Measurements from ENCODE around the gene PGM5.

Gene PGM5

GRCh38 chr9:68497629-68498028 is 141.2 kb downstream of the PGM5 start:
- H3K27ac ChIP-seq, result peak overlapping the region in 1 of 2 donors; percentile 93
- no peak for DNase-seq (ENCODE audit: low spot score)
- no peak for TF ChIP-seq CTCF (IDR thresholded peaks at IDR 0.05)
- no peak overlapping the region for H3K4me3 ChIP-seq

GRCh38 chr9:68498816-68499215 is 142.4 kb downstream of the PGM5 start:
- peak overlapping the region; percentile 91 to 93 for H3K27ac ChIP-seq
- no peak for TF ChIP-seq CTCF (IDR thresholded peaks at IDR 0.05)
- no peak for DNase-seq (ENCODE audit: low spot score)
- H3K4me3 ChIP-seq, result no peak overlapping the region

DNA sequence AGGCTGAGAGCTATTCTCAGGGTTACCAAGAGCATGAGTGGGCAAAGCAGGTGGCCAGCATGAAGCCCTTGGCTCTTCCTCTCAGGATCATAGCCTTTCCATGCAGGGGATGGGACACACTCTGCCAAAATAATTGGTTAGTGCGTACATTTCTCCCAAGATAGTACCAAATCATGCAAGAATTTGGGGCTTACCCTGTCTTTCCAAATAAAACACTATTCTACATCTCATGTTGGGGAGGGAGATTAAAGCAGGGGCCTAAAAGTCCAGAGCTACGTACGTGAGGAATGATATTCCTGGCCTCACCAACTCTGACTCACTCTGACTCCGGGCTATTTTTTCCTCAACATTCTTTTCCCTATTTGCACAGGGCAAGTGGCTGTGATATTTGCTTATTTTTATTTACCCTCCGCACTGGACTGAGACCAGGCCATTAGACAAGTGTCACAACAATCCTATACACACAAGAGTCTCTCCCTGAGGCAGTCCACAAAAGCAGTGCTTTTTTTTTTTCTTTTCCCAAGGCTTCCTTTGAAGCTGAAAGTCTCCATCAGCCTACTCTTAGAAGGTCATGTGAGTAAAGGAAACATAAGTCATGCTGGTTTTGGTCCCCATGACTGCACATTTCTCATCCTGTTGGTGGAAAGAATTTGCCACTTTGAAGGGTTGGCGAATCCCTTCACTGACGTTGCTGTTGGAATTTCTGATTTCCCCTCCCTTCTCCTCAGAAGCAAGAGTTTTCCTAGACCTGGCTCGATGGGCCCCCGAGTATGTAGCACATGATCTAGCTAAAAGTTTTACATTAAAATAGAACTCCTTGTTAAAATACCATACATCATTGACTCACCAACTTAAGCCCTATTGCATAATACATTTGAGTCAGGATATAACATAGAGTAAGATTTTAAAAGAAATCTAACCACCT is 144.3 kb downstream of the PGM5 start:
- Histone ChIP-seq H3K27ac (peak overlapping the region; percentile 91 to 93), H3K4me3 (no peak overlapping the region)
- DNase-seq (ENCODE audit: low spot score), result peak; percentile 75
- no peak for TF ChIP-seq CTCF (IDR thresholded peaks at IDR 0.05)

GRCh38 chr9:68502279-68502678 is 145.9 kb downstream of the PGM5 start:
- H3K4me3 ChIP-seq, result no peak overlapping the region
- no peak for TF ChIP-seq CTCF (IDR thresholded peaks at IDR 0.05)
- no peak for DNase-seq (ENCODE audit: low spot score)
- peak overlapping the region; percentile 91 to 93 for H3K27ac ChIP-seq

- Histone ChIP-seq H3K27ac (peak overlapping the region; percentile 85 to 89), H3K4me3 (no peak overlapping the region)
- no peak for TF ChIP-seq CTCF (IDR thresholded peaks at IDR 0.05)
- no peak for DNase-seq (ENCODE audit: low spot score)
These were observed 149.4 kb downstream of the PGM5 start for GRCh38 chr9:68505681-68506409.

- DNase-seq (ENCODE audit: low spot score), result no peak
- Histone ChIP-seq H3K27ac (peak overlapping the region; percentile 85 to 89), H3K4me3 (no peak overlapping the region)
- TF ChIP-seq CTCF (IDR thresholded peaks at IDR 0.05), result no peak
These were observed 150.1 kb downstream of the PGM5 start for GRCh38 chr9:68506551-68506950.

Data from coronary artery (tissue), 2 donors.